ENCODE measurements around the gene TMEM200B. TPM values are rescaled to one million over a fixed set of nuclear protein-coding genes. Genes with fewer than 3 reads are reported as not detected.

The TMEM200B gene
- polyA plus RNA-seq, 1 experiment = 10.5 TPM

GRCh38 chr1:29123053-29123886, 433 bp downstream of the TMEM200B start:
- Histone ChIP-seq H3K27me3 (ENCODE audit: control insufficient read depth, insufficient read depth, low read length) (no peaks in the 10 kb centered on the region), H3K4me3 (ENCODE audit: low read depth, low read length) (peak overlapping the region; percentile 68), H3K9me3 (ENCODE audit: control insufficient read depth, insufficient read depth, low read length) (no peaks in the 10 kb centered on the region; the same call in 1 of the 2 replicates), H3K27ac (ENCODE audit: low read depth, low read length) (peak overlapping the region; percentile 78)
- DNase-seq (ENCODE audit: low read depth, low spot score) = no peak
- ChIA-PET CTCF (interaction anchor here (1.0 to 2.0 kb wide), 9 partner anchors 17 to 79 kb away, joined by 4 to 16 read pairs (median 7); partner anchors contain the start of gene SRSF4), POLR2A (interaction anchor here (0.6 to 2.2 kb wide), 5 partner anchors 23 to 151 kb away, joined by 3 to 23 read pairs (median 6); partner anchors contain the start of gene SRSF4)
- TF ChIP-seq, protein P1, sequence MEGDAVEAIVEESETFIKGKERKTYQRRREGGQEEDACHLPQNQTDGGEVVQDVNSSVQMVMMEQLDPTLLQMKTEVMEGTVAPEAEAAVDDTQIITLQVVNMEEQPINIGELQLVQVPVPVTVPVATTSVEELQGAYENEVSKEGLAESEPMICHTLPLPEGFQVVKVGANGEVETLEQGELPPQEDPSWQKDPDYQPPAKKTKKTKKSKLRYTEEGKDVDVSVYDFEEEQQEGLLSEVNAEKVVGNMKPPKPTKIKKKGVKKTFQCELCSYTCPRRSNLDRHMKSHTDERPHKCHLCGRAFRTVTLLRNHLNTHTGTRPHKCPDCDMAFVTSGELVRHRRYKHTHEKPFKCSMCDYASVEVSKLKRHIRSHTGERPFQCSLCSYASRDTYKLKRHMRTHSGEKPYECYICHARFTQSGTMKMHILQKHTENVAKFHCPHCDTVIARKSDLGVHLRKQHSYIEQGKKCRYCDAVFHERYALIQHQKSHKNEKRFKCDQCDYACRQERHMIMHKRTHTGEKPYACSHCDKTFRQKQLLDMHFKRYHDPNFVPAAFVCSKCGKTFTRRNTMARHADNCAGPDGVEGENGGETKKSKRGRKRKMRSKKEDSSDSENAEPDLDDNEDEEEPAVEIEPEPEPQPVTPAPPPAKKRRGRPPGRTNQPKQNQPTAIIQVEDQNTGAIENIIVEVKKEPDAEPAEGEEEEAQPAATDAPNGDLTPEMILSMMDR (IDR thresholded peaks at IDR 0.05; ENCODE audit: low read depth, low read length) = no peak

- DNase-seq (ENCODE audit: low read depth, low spot score) = peak; percentile 43
- H3K27me3 ChIP-seq (ENCODE audit: control insufficient read depth, insufficient read depth, low read length) = no peaks in the 10 kb centered on the region
- POLR2A ChIA-PET = interaction anchor here (0.6 to 1.9 kb wide), 5 partner anchors 24 to 239 kb away, joined by 3 to 11 read pairs (median 5); partner anchors contain the start of gene SRSF4
- H3K27ac ChIP-seq (ENCODE audit: low read depth, low read length) = peak overlapping the region; percentile 78
- peak overlapping the region; percentile 68 for H3K4me3 ChIP-seq (ENCODE audit: low read depth, low read length)
- TF ChIP-seq, protein P1 (IDR thresholded peaks at IDR 0.05; ENCODE audit: low read depth, low read length) = no peak
- no peaks in the 10 kb centered on the region; the same call in 1 of the 2 replicates for H3K9me3 ChIP-seq (ENCODE audit: control insufficient read depth, insufficient read depth, low read length)
- CTCF ChIA-PET = interaction anchor here (0.6 to 2.0 kb wide), 4 partner anchors 9 to 338 kb away, joined by 3 to 6 read pairs (median 3); no protein-coding TSS in a partner anchor
Measured at GRCh38 chr1:29122682-29123052, 1.0 kb downstream of the TMEM200B start.

GRCh38 chr1:29121936-29122681, 1.6 kb downstream of the TMEM200B start:
- POLR2A ChIA-PET = interaction anchor here (0.9 to 1.9 kb wide), 4 partner anchors 24 to 238 kb away, joined by 3 to 11 read pairs (median 5); partner anchors contain the start of gene SRSF4
- H3K4me3 ChIP-seq (ENCODE audit: low read depth, low read length) = peak overlapping the region; percentile 68
- CTCF ChIA-PET = interaction anchor here (0.6 to 2.0 kb wide), 4 partner anchors 8 to 338 kb away, joined by 3 to 6 read pairs (median 3); no protein-coding TSS in a partner anchor
- TF ChIP-seq, protein P1 (IDR thresholded peaks at IDR 0.05; ENCODE audit: low read depth, low read length) = no peak
- no peak for DNase-seq (ENCODE audit: low read depth, low spot score)
- no peaks in the 10 kb centered on the region; the same call in 1 of the 2 replicates for H3K9me3 ChIP-seq (ENCODE audit: control insufficient read depth, insufficient read depth, low read length)
- no peaks in the 10 kb centered on the region for H3K27me3 ChIP-seq (ENCODE audit: control insufficient read depth, insufficient read depth, low read length)
- peak overlapping the region; percentile 47 for H3K27ac ChIP-seq (ENCODE audit: low read depth, low read length)

GRCh38 chr1:29121516-29121935, 2.2 kb downstream of the TMEM200B start:
- no peak for DNase-seq (ENCODE audit: low read depth, low spot score)
- H3K27ac ChIP-seq (ENCODE audit: low read depth, low read length) = no peak overlapping the region
- CTCF ChIA-PET = interaction anchor here (2.0 kb wide), 1 partner anchor 81 kb away, joined by 6 read pairs; no protein-coding TSS in a partner anchor
- TF ChIP-seq, protein P1 (IDR thresholded peaks at IDR 0.05; ENCODE audit: low read depth, low read length) = no peak
- POLR2A ChIA-PET = interaction anchor here (1.0 to 1.9 kb wide), 2 partner anchors 60 to 237 kb away, joined by 5 to 11 read pairs; partner anchors contain the start of gene SRSF4
- no peaks in the 10 kb centered on the region; the same call in 1 of the 2 replicates for H3K9me3 ChIP-seq (ENCODE audit: control insufficient read depth, insufficient read depth, low read length)
- H3K4me3 ChIP-seq (ENCODE audit: low read depth, low read length) = peak overlapping the region; percentile 68
- no peaks in the 10 kb centered on the region for H3K27me3 ChIP-seq (ENCODE audit: control insufficient read depth, insufficient read depth, low read length)
